Upper lobe of left lung (tissue), 6 donors: Measurements from ENCODE around the gene LNX2. TPM values are rescaled to one million over a fixed set of nuclear protein-coding genes. Genes with fewer than 3 reads are reported as not detected.

Experiments used
- ATAC-seq, 2 donors: fragments of 200-7000 bp; cut with Tn5 transposase; one replicate each; pipeline ENCODE4 v1.9.1; 2022; ENCODE audit warnings: mild to moderate bottlenecking in 2 of 2, moderate library complexity in 2 of 2; ENCODE audit not compliant: low FRiP score in 2 of 2
- DNase-seq, 2 donors: peaks; one replicate each; pipeline ENCODE4 v3.0.0-alpha.2; 2019 to 2020
- H3K27ac ChIP-seq, 4 donors: fragments of 200-600 bp; sonication (generic); one replicate each; pipeline ENCODE4 v1.5.1; 2016 to 2019
- H3K27me3 ChIP-seq, 4 donors: fragments of 200-600 bp; sonication (generic); one replicate each; pipeline ENCODE4 v1.5.1; 2017 to 2019
- H3K36me3 ChIP-seq, 4 donors: fragments of 200-600 bp; sonication (generic); one replicate each; pipeline ENCODE4 v1.5.1; 2016 to 2019
- H3K4me1 ChIP-seq, 4 donors: fragments of 200-600 bp; sonication (generic); one replicate each; pipeline ENCODE4 v1.5.1; 2018 to 2019
- H3K4me3 ChIP-seq, 4 donors: fragments of 200-600 bp; sonication (generic); one replicate each; pipeline ENCODE4 v1.5.1; 2017 to 2019; ENCODE audit warnings: mild to moderate bottlenecking in 2 of 4, moderate library complexity in 1 of 4
- H3K9me3 ChIP-seq, 4 donors: fragments of 200-600 bp; sonication (generic); one replicate each; pipeline ENCODE4 v1.5.1; 2018 to 2019
- CTCF ChIP-seq, 6 experiments: fragments of 450-650 bp in 4 of 6; fragments of 200-600 bp in 2 of 6; sonication (generic) in 2 of 6; IDR thresholded peaks; one replicate each; pipeline ENCODE4 v1.5.1; 2016 to 2019; ENCODE audit warnings: antibody characterized with exemption in 6 of 6
- EP300 ChIP-seq, 4 donors: sonication (generic); formaldehyde crosslinking; IDR thresholded peaks; one replicate each; pipeline ENCODE4 v1.5.1; 2017; ENCODE audit warnings: antibody characterized with exemption in 4 of 4, control low read depth in 2 of 4
- POLR2A ChIP-seq, 4 donors: fragments of 450-650 bp; IDR thresholded peaks; one replicate each; pipeline ENCODE4 v1.5.1; 2016 to 2017; ENCODE audit warnings: antibody characterized with exemption in 4 of 4, mild to moderate bottlenecking in 2 of 4
- POLR2AphosphoS5 ChIP-seq, 2 donors: sonication (generic); formaldehyde crosslinking; IDR thresholded peaks; one replicate each; pipeline ENCODE4 v1.5.1; 2017; ENCODE audit warnings: antibody characterized with exemption in 2 of 2
- WGBS, 2 donors: methylation state at CpG; one replicate each; pipeline ENCODE4 v1.1.5; 2017 to 2018; 5-methylcytosine and 5-hydroxymethylcytosine counted together
- total RNA-seq, 6 donors: library from RNA; depleted of rRNA in 4 of 6; stranded (reverse); fragments of >200 nt in 4 of 6; gene quantifications; one replicate each; pipeline versions ENCODE4 v1.1.0 to v1.2.1, GENCODE V29; 2016 to 2021
- donor health status: DM: no; HTN: no; CAD: no; lungs with moderate emphysema.
- donor health status: DM: no; HTN: yes; CAD: no; lungs with severe emphysema.

LNX2 gene
- total RNA-seq, 6 donors from 2014 or later, result 20.4 to 75.3 (median 33.2) TPM

- ATAC-seq, result no peak
- no peak for TF ChIP-seq POLR2AphosphoS5 (IDR thresholded peaks at IDR 0.05)
- TF ChIP-seq CTCF (IDR thresholded peaks at IDR 0.05), result no peak
- no peak for TF ChIP-seq EP300 (IDR thresholded peaks at IDR 0.05)
- TF ChIP-seq POLR2A (IDR thresholded peaks at IDR 0.05), result no peak
- Histone ChIP-seq H3K36me3 (no peaks in the 10 kb centered on the region), H3K27me3 (no peaks in the 10 kb centered on the region), H3K27ac (no peak overlapping the region), H3K9me3 (no peaks in the 10 kb centered on the region), H3K4me1 (peaks cover 12 to 35% (median 21%) of the 10 kb centered on the region in 4 donors), H3K4me3 (no peak overlapping the region)
- 43 to 45% methylated on average over 2 of the region's 2 CpGs for WGBS, 2 donors
- no peak for DNase-seq
These were observed 14.6 kb downstream of the LNX2 start for GRCh38 chr13:27605610-27606200.

GRCh38 chr13:27605099-27605498 lies 15.2 kb downstream of the LNX2 start:
- Histone ChIP-seq H3K27ac (no peak overlapping the region), H3K36me3 (no peaks in the 10 kb centered on the region), H3K4me1 (peaks cover 14 to 30% (median 21%) of the 10 kb centered on the region in 4 donors), H3K27me3 (no peaks in the 10 kb centered on the region), H3K4me3 (no peak overlapping the region), H3K9me3 (no peaks in the 10 kb centered on the region)
- ATAC-seq (no peak), DNase-seq (no peak)
- WGBS, 2 donors, result 74 to 84% methylated on average over 3 of the region's 3 CpGs
- TF ChIP-seq CTCF (IDR thresholded peaks at IDR 0.05) (no peak), POLR2A (IDR thresholded peaks at IDR 0.05) (no peak), EP300 (IDR thresholded peaks at IDR 0.05) (no peak), POLR2AphosphoS5 (IDR thresholded peaks at IDR 0.05) (no peak)

- Histone ChIP-seq H3K36me3 (no peaks in the 10 kb centered on the region), H3K27me3 (no peaks in the 10 kb centered on the region), H3K4me3 (no peak overlapping the region), H3K27ac (no peak overlapping the region), H3K4me1 (peaks cover 5 to 29% (median 12%) of the 10 kb centered on the region in 4 donors), H3K9me3 (no peaks in the 10 kb centered on the region)
- DNase-seq, result no peak
- TF ChIP-seq POLR2A (IDR thresholded peaks at IDR 0.05), result no peak
- no peak for TF ChIP-seq CTCF (IDR thresholded peaks at IDR 0.05)
- TF ChIP-seq POLR2AphosphoS5 (IDR thresholded peaks at IDR 0.05), result no peak
- TF ChIP-seq EP300 (IDR thresholded peaks at IDR 0.05), result no peak
- WGBS, 2 donors, result 85 to 92% methylated on average over 2 of the region's 2 CpGs
- no peak for ATAC-seq
These were observed 18.5 kb downstream of the LNX2 start for GRCh38 chr13:27601803-27602202.

GRCh38 chr13:27601208-27601607 lies 19.1 kb downstream of the LNX2 start:
- H3K27me3 ChIP-seq, result no peaks in the 10 kb centered on the region
- DNase-seq, result no peak
- no peak overlapping the region for H3K4me3 ChIP-seq
- peaks cover 3 to 23% (median 8%) of the 10 kb centered on the region in 4 donors for H3K4me1 ChIP-seq
- no peak overlapping the region for H3K27ac ChIP-seq
- WGBS, 2 donors, result 74 to 82% methylated on average over 2 of the region's 2 CpGs
- H3K36me3 ChIP-seq, result no peaks in the 10 kb centered on the region
- ATAC-seq, result no peak
- TF ChIP-seq POLR2A (IDR thresholded peaks at IDR 0.05) (no peak), POLR2AphosphoS5 (IDR thresholded peaks at IDR 0.05) (no peak), EP300 (IDR thresholded peaks at IDR 0.05) (no peak), CTCF (IDR thresholded peaks at IDR 0.05) (no peak)
- no peaks in the 10 kb centered on the region for H3K9me3 ChIP-seq

GRCh38 chr13:27600711-27601110 lies 19.6 kb downstream of the LNX2 start:
- no peaks in the 10 kb centered on the region for H3K27me3 ChIP-seq
- 94 to 96% methylated on average over 1 of the region's 1 CpG for WGBS, 2 donors
- TF ChIP-seq EP300 (IDR thresholded peaks at IDR 0.05), result no peak
- TF ChIP-seq CTCF (IDR thresholded peaks at IDR 0.05), result no peak
- no peak for TF ChIP-seq POLR2A (IDR thresholded peaks at IDR 0.05)
- TF ChIP-seq POLR2AphosphoS5 (IDR thresholded peaks at IDR 0.05), result no peak
- H3K36me3 ChIP-seq, result no peaks in the 10 kb centered on the region
- H3K9me3 ChIP-seq, result no peaks in the 10 kb centered on the region
- DNase-seq (no peak), ATAC-seq (no peak)
- no peak overlapping the region for H3K4me3 ChIP-seq
- no peak overlapping the region for H3K27ac ChIP-seq
- peaks cover 3 to 18% (median 6%) of the 10 kb centered on the region in 4 donors for H3K4me1 ChIP-seq
